NB4 (cell line): Measurements from ENCODE around the gene MRPL22.
"Not testable (repeated sequence)": the region's sequence is repeated elsewhere in the genome, so short reads cannot be mapped to it uniquely, and the experiment has no call there.

Source experiments
- DNase-seq: peaks from one replicate; pipeline ENCODE4 v3.0.0; 2010; ENCODE audit warnings: low read depth
- H3K4me3 ChIP-seq: one replicate; pipeline ENCODE4 v1.5.1; 2011; ENCODE audit warnings: mild to moderate bottlenecking, low read depth, low read length, moderate library complexity
- CTCF ChIP-seq: IDR thresholded peaks from one replicate; pipeline ENCODE4 v1.5.1; 2012; ENCODE audit warnings: low read depth, low read length
- MAX ChIP-seq: IDR thresholded peaks from 2 replicates; pipeline ENCODE4 v1.6.1; 2011; ENCODE audit warnings: low read depth, low read length
- MYC ChIP-seq: IDR thresholded peaks from 2 replicates; pipeline ENCODE4 v1.6.1; 2011; ENCODE audit warnings: low read depth, low read length
- POLR2A ChIP-seq: IDR thresholded peaks from 2 replicates; pipeline ENCODE4 v1.6.1; 2011; ENCODE audit warnings: mild to moderate bottlenecking; ENCODE audit not compliant: insufficient read length; ENCODE audit errors: extremely low read depth

Gene MRPL22

DNA sequence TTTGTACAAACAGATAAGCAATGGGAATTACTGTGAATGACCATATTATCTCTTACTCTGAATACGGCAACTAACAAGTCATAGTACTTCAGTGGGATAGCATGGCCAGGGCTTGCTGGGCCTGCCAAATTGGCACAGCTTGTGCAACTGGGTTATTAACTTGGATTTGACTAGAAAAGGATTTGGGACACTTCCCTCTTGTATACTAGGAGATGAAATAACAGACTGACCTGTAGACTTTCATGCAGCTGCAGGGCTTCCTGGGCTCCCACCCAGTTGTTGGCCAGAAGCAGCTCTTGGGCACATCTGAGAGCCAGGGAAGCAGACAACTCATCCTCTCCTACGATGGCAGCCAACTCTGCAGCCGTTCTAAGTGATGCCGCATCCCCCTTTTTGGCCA is 42.7 kb upstream of the MRPL22 start:
- no peak overlapping the region for H3K4me3 ChIP-seq
- no peak for DNase-seq
- no peak for TF ChIP-seq CTCF
- TF ChIP-seq MAX: no peak
- TF ChIP-seq POLR2A: no peak
- no peak for TF ChIP-seq MYC

DNA sequence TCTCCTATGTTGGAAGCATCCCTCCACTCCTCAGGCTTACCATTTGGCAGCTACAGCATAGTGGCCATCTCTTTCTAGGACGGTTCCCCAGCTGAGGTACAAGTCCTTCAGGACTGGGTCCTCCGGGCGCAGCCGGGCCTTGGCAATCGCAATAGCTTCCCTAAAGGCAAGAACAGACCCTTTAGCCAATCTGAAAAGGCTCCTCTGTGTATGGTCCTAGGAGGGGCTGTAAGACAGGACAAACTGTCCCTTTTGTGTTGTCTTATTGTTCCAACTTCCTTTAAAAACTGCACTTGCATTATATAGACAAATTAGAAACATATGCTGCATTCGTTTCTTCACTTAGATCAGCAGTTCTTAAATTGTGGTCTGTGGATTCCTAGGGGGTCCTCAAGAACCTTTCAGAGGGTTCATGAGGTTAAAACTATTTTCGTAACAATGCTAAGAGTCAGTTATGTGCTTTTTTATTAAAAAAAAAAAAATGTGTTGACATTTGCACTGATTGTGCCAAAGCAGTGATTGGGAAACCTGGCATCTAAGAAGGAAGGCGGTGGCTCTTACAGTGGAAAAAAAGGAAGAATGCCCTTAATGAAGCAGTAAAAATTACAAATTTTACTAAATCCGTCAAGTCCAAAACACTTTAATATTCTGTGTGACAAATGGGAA is 41.6 kb upstream of the MRPL22 start:
- no peak overlapping the region for H3K4me3 ChIP-seq
- TF ChIP-seq MYC: no peak
- no peak for DNase-seq

DNA sequence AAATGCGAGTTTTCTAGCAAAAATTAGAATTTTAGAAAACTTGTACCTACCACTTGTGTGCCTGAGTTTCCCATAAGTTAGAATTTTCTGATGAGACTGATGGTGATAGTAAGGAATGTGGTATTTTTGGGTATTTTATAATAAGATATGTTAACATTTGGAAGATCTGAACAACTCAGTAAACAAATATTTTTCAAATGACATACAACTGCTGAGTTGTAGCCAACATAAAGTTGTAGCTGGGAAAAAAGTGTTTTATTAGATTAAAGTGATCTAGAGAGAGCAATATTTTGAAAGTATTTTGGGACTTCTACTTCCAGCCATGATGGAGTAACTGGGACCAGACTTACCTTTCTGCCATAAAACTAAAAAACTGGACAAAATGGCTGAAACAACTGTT is 40.8 kb upstream of the MRPL22 start:
- TF ChIP-seq MYC (no peak), CTCF (no peak), MAX (no peak), POLR2A (no peak)
- no peak overlapping the region for H3K4me3 ChIP-seq
- no peak for DNase-seq

DNA sequence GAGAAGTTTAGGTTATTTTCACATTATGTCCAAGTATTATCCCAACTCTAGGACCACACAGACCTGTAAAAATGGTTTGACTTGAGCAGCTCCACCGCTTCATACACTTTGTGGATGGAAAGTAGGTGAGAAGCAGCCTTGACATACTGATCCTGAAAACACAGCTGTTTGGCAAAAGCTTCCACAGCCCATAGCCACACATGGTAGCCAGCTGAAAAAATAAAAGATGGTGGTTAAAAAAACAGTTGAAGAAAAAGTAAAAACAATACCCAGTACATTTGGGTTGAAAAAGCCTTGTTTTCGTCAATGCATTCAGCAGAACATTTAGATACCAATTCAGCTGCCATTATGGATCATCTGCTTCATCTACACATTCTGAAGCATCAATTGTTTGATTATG is 39.6 kb upstream of the MRPL22 start:
- no peak overlapping the region for H3K4me3 ChIP-seq
- DNase-seq: no peak
- TF ChIP-seq MYC (no peak), MAX (no peak), POLR2A (no peak), CTCF (no peak)

- TF ChIP-seq MYC: no peak
- TF ChIP-seq MAX: no peak
- no peak for TF ChIP-seq POLR2A
- no peak for TF ChIP-seq CTCF
- H3K4me3 ChIP-seq: no peak overlapping the region
- no peak for DNase-seq
Observed at GRCh38 chr5:154901913-154902312, 39.0 kb upstream of the MRPL22 start.

GRCh38 chr5:154905601-154906000 is 35.3 kb upstream of the MRPL22 start:
- not testable (repeated sequence) for H3K4me3 ChIP-seq, DNase-seq

- no peak overlapping the region for H3K4me3 ChIP-seq
- TF ChIP-seq CTCF: no peak
- no peak for TF ChIP-seq POLR2A
- TF ChIP-seq MYC: no peak
- TF ChIP-seq MAX: no peak
Observed at GRCh38 chr5:154916874-154917273, 24.0 kb upstream of the MRPL22 start.

More at GRCh38 chr5:154916874-154917273, 24.0 kb upstream of the MRPL22 start:
- DNase-seq: no peak
